H9 (cell line): ENCODE measurements around the gene NT5DC2. TPM values are rescaled to one million over a fixed set of nuclear protein-coding genes. Genes with fewer than 3 reads are reported as not detected.

ENCODE experiments used
- DNase-seq: peaks from one replicate; pipeline ENCODE4 v3.0.0-alpha.2; 2017
- H2AFZ ChIP-seq: one replicate; pipeline ENCODE4 v1.6.1; 2013; ENCODE audit warnings: mild to moderate bottlenecking, low read length, control low read depth, moderate library complexity
- H2AK5ac ChIP-seq: 2 replicates; pipeline ENCODE4 v1.6.1; 2013; ENCODE audit warnings: low read length, control low read depth, mixed read lengths; ENCODE audit not compliant: insufficient read length
- H2BK120ac ChIP-seq: one replicate; pipeline ENCODE4 v1.6.1; 2013; ENCODE audit warnings: low read depth, mild to moderate bottlenecking, low read length, control low read depth, inconsistent platforms; ENCODE audit not compliant: poor library complexity, severe bottlenecking
- H2BK12ac ChIP-seq: 2 replicates; pipeline ENCODE4 v1.6.1; 2013; ENCODE audit warnings: low read length, control low read depth, mixed read lengths, low read depth; ENCODE audit not compliant: insufficient read length
- H2BK15ac ChIP-seq: 2 replicates; pipeline ENCODE4 v1.6.1; 2013; ENCODE audit warnings: low read depth, low read length, control low read depth
- H2BK20ac ChIP-seq: one replicate; pipeline ENCODE4 v1.6.1; 2013; ENCODE audit warnings: low read depth, mild to moderate bottlenecking, low read length, control low read depth, inconsistent platforms; ENCODE audit not compliant: poor library complexity, severe bottlenecking
- H2BK5ac ChIP-seq: 2 replicates; pipeline ENCODE4 v1.6.1; 2013; ENCODE audit warnings: low read length, control low read depth, mixed read lengths; ENCODE audit not compliant: insufficient read length
- H3K14ac ChIP-seq: 2 replicates; pipeline ENCODE4 v1.6.1; 2013; ENCODE audit warnings: low read length, control low read depth; ENCODE audit not compliant: insufficient read depth
- H3K18ac ChIP-seq: 2 replicates; pipeline ENCODE4 v1.6.1; 2013; ENCODE audit warnings: low read depth, mild to moderate bottlenecking, mixed read lengths, low read length, control low read depth; ENCODE audit not compliant: insufficient read length
- H3K23ac ChIP-seq: 2 replicates; pipeline ENCODE4 v1.6.1; 2013; ENCODE audit warnings: low read length, control low read depth, mixed read lengths, low read depth; ENCODE audit not compliant: insufficient read length
- H3K23me2 ChIP-seq: 2 replicates; pipeline ENCODE4 v1.6.1; 2013; ENCODE audit warnings: low read depth, mild to moderate bottlenecking, mixed read lengths, low read length, control low read depth; ENCODE audit not compliant: insufficient read length, poor library complexity, severe bottlenecking
- H3K27ac ChIP-seq: 2 replicates; pipeline ENCODE4 v1.5.1; 2013; ENCODE audit warnings: low read length, control low read depth, mixed read lengths, low read depth; ENCODE audit not compliant: insufficient read length
- H3K27me3 ChIP-seq: 2 replicates; pipeline ENCODE4 v1.6.1; 2013; ENCODE audit warnings: low read length, control low read depth, inconsistent platforms; ENCODE audit not compliant: insufficient read depth
- H3K4ac ChIP-seq: 2 replicates; pipeline ENCODE4 v1.6.1; 2013; ENCODE audit warnings: low read depth, mild to moderate bottlenecking, control low read depth, inconsistent platforms, low read length, moderate library complexity
- H3K4me1 ChIP-seq: 2 replicates; pipeline ENCODE4 v1.6.1; 2013; ENCODE audit warnings: low read length, control low read depth, inconsistent platforms; ENCODE audit not compliant: insufficient read depth
- H3K4me2 ChIP-seq: 2 replicates; pipeline ENCODE4 v1.6.1; 2013; ENCODE audit warnings: low read length, control low read depth, mixed read lengths; ENCODE audit not compliant: insufficient read length, insufficient read depth
- H3K56ac ChIP-seq: 2 replicates; pipeline ENCODE4 v1.6.1; 2013; ENCODE audit warnings: low read depth, mild to moderate bottlenecking, mixed read lengths, low read length, control low read depth; ENCODE audit not compliant: insufficient read length
- H3K79me1 ChIP-seq: 2 replicates; pipeline ENCODE4 v1.6.1; 2013; ENCODE audit warnings: low read depth, mild to moderate bottlenecking, moderate library complexity, low read length, control low read depth, inconsistent platforms; ENCODE audit not compliant: insufficient read depth, poor library complexity, severe bottlenecking
- H3K79me2 ChIP-seq: 2 replicates; pipeline ENCODE4 v1.6.1; 2013; ENCODE audit warnings: low read length, control low read depth, inconsistent platforms; ENCODE audit not compliant: insufficient read depth
- H3K9ac ChIP-seq: 2 replicates; pipeline ENCODE4 v1.6.1; 2013; ENCODE audit warnings: low read length, control low read depth, mixed read lengths; ENCODE audit not compliant: insufficient read length; ENCODE audit errors: extremely low read depth
- H3K9me3 ChIP-seq: one replicate; pipeline ENCODE4 v1.6.1; 2013; ENCODE audit warnings: low read depth, low read length, inconsistent platforms; ENCODE audit not compliant: control insufficient read depth
- H3T11ph ChIP-seq: one replicate; pipeline ENCODE4 v1.6.1; 2013; ENCODE audit warnings: mild to moderate bottlenecking, low read length, control low read depth, inconsistent platforms
- H4K20me1 ChIP-seq: one replicate; pipeline ENCODE4 v1.6.1; 2013; ENCODE audit not compliant: control insufficient read depth, insufficient read length, insufficient read depth
- H4K5ac ChIP-seq: 2 replicates; pipeline ENCODE4 v1.6.1; 2013; ENCODE audit warnings: low read depth, mild to moderate bottlenecking, mixed read lengths, low read length, control low read depth; ENCODE audit not compliant: insufficient read length
- H4K8ac ChIP-seq: replicated peaks from 2 replicates; pipeline ENCODE4 v1.6.1; 2013; ENCODE audit warnings: low read length, control low read depth, mixed read lengths, low read depth; ENCODE audit not compliant: insufficient read length
- H4K91ac ChIP-seq: 2 replicates; pipeline ENCODE4 v1.6.1; 2013; ENCODE audit warnings: low read depth, mild to moderate bottlenecking, moderate library complexity, mixed read lengths, low read length, control low read depth; ENCODE audit not compliant: insufficient read length
- H3K27ac Mint-ChIP-seq, 3 experiments: 2 replicates in 2 of 3; 3 replicates in 1 of 3; pipeline ENCODE4 v1.8.0; 2020 to 2021; ENCODE audit warnings: mixed read lengths in 3 of 3, mild to moderate bottlenecking in 1 of 3, moderate library complexity in 1 of 3
- H3K27me3 Mint-ChIP-seq: 2 replicates; pipeline ENCODE4 v1.8.0; 2021; ENCODE audit warnings: low read depth, mild to moderate bottlenecking, moderate library complexity, mixed read lengths
- H3K36me3 Mint-ChIP-seq, 3 experiments: 2 replicates in 2 of 3; 3 replicates in 1 of 3; pipeline ENCODE4 v1.8.0; 2020 to 2021; ENCODE audit warnings: low read depth in 3 of 3, mixed read lengths in 3 of 3; ENCODE audit not compliant: insufficient read depth in 1 of 3
- H3K4me1 Mint-ChIP-seq, 2 experiments: 2 replicates each; pipeline ENCODE4 v1.8.0; 2020; ENCODE audit warnings: mixed read lengths in 2 of 2
- H3K4me3 Mint-ChIP-seq, 2 experiments: 2 replicates in 1 of 2; 3 replicates in 1 of 2; pipeline ENCODE4 v1.8.0; 2020 to 2021; ENCODE audit warnings: mild to moderate bottlenecking in 2 of 2, mixed read lengths in 2 of 2, moderate library complexity in 1 of 2
- H3K9me3 Mint-ChIP-seq, 2 experiments: 2 replicates in 1 of 2; 3 replicates in 1 of 2; pipeline ENCODE4 v1.8.0; 2020; ENCODE audit warnings: mild to moderate bottlenecking in 2 of 2, mixed read lengths in 2 of 2, moderate library complexity in 1 of 2
- WGBS: extraction: QIAGEN DNeasy Blood & Tissue Kit; methylation state at CpG from one replicate; pipeline ENCODE4 v1.1.7; 2013; ENCODE audit warnings: missing lambda C conversion rate, low lambda C conversion rate, mixed read lengths; ENCODE audit not compliant: insufficient read length; ENCODE audit errors: extremely low coverage; 5-methylcytosine and 5-hydroxymethylcytosine counted together
- total RNA-seq: library from RNA; stranded (reverse); gene quantifications from 2 replicates; pipeline ENCODE4 v1.2.1, GENCODE V29; 2021
- TF ChIP-seq, protein P1 (sequence below): fragments of 200-600 bp; sonication (generic); conservative IDR thresholded peaks from 3 replicates; pipeline ENCODE4 v1.8.0; 2021; ENCODE audit warnings: antibody characterized with exemption, mild to moderate bottlenecking

The NT5DC2 gene
- total RNA-seq, 1 experiment from 2014 or later, result 444 TPM

GRCh38 chr3:52512727-52513126 is 20.9 kb downstream of the NT5DC2 start:
- peaks cover 2% of the 10 kb centered on the region in 2 experiments; a peak in 2 of 4 replicates for H3K4me1 Mint-ChIP-seq
- Histone ChIP-seq H3K4me1 (no peaks in the 10 kb centered on the region), H3K27me3 (no peaks in the 10 kb centered on the region), H2AK5ac (no peak overlapping the region), H3K79me1 (no peaks in the 10 kb centered on the region), H2BK120ac (no peak overlapping the region), H2BK12ac (no peak overlapping the region), H3K23me2 (no peaks in the 10 kb centered on the region), H3K4ac (no peak overlapping the region), H3K79me2 (no peaks in the 10 kb centered on the region), H3K9ac (no peak overlapping the region), H3K23ac (no peak overlapping the region), H3K27ac (no peak overlapping the region), H4K20me1 (peaks cover 3% of the 10 kb centered on the region), H2BK15ac (no peak overlapping the region), H4K8ac (no peak overlapping the region), H3K18ac (no peak overlapping the region), H4K5ac (no peak overlapping the region), H3T11ph (no peak overlapping the region), H2BK20ac (no peak overlapping the region), H2BK5ac (no peak overlapping the region), H4K91ac (no peak overlapping the region), H3K56ac (no peak overlapping the region), H2AFZ (no peak overlapping the region), H3K14ac (no peak overlapping the region), H3K9me3 (no peaks in the 10 kb centered on the region), H3K4me2 (no peak overlapping the region)
- no peak overlapping the region for H3K4me3 Mint-ChIP-seq
- whole genome bisulfite sequencing, result no CpG with 5 or more reads among the region's 17 CpGs
- H3K27ac Mint-ChIP-seq, result no peak overlapping the region
- TF ChIP-seq, protein P1, sequence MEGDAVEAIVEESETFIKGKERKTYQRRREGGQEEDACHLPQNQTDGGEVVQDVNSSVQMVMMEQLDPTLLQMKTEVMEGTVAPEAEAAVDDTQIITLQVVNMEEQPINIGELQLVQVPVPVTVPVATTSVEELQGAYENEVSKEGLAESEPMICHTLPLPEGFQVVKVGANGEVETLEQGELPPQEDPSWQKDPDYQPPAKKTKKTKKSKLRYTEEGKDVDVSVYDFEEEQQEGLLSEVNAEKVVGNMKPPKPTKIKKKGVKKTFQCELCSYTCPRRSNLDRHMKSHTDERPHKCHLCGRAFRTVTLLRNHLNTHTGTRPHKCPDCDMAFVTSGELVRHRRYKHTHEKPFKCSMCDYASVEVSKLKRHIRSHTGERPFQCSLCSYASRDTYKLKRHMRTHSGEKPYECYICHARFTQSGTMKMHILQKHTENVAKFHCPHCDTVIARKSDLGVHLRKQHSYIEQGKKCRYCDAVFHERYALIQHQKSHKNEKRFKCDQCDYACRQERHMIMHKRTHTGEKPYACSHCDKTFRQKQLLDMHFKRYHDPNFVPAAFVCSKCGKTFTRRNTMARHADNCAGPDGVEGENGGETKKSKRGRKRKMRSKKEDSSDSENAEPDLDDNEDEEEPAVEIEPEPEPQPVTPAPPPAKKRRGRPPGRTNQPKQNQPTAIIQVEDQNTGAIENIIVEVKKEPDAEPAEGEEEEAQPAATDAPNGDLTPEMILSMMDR, result no peak
- peaks cover 2% of the 10 kb centered on the region for H3K27me3 Mint-ChIP-seq
- H3K9me3 Mint-ChIP-seq, result no peaks in the 10 kb centered on the region; a peak in 1 of 5 replicates
- H3K36me3 Mint-ChIP-seq, result no peaks in the 10 kb centered on the region; a peak in 1 of 7 replicates
- no peak for DNase-seq
